Measurements from ENCODE around the gene VTCN1. TPM values are rescaled to one million over a fixed set of nuclear protein-coding genes. Genes with fewer than 3 reads are reported as not detected.
A peak's percentile ranks its signal among the peaks of the same experiment; 100 is the strongest.
"Not testable (repeated sequence)": the region's sequence is repeated elsewhere in the genome, so short reads cannot be mapped to it uniquely, and the experiment has no call there.

VTCN1 gene
- total RNA-seq, 1 donor from 2014 or later: not detected

DNA sequence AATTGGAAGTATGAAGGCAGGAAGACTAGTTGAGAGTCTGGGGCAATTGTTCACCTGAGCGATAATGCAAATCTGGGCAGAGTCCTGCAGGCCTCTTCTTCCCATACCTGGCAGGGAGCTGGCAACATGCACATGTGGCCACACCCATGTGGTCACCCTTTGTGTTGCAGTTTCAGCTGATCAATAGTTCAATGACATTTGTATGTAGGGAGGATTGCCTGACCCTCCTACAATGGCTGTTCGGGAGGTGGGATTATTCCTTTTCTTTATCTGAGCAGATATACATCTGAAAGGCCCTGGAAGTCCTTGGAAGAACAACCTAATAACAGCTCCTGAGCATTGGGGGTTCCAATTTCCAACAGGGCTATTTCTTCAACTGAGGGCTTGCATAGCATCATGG, 74.0 kb downstream of the VTCN1 start:
- intact Hi-C loops (cut with DNase I): no loop called here
- no peak for DNase-seq (ENCODE audit: low spot score)

DNA sequence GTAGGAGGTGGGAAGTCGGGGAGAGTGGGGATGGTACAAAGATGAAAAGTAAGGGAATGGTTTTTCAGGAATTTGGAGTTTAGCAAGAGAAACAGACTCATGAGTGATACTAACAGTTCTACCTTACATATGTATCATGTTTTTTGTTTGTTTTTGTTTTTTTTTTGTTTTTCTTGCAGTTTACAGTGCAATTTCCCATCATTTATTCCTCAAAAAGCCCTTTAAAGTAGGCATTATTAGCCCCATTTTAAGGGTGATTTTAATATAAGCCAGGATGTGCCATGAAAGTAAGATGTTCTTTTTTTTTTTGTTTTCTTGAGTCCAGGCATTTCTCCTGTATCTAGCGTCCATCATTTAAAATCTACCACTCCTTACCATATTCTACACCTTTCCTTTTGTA, 75.4 kb downstream of the VTCN1 start:
- intact Hi-C loops (cut with DNase I): no loop called here
- no peak for DNase-seq (ENCODE audit: low spot score)

DNA sequence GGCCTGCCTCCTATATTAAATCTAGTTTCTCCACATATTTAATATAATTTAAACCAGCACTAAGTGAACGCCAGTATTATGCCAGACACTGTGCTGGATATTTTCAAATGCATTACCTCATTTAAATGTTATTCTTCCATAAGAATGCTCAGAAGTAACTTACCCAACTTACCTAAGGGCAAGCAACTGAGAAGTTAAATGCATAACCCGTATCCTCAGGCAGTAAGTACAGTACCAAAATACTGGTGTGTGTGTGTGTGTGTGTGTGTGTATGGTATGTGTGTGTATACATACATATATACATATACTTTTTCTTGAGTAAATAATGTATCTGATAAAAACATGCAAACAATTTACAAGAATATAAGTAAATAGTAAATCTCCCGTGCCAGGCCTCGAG, 80.2 kb downstream of the VTCN1 start:
- no peak for DNase-seq (ENCODE audit: low spot score)
- intact Hi-C loops (cut with DNase I): no loop called here

GRCh38 chr1:117128323-117129079, 82.2 kb downstream of the VTCN1 start:
- no peak for DNase-seq (ENCODE audit: low spot score)
- intact Hi-C loops (cut with DNase I): loop anchor here (2.0 to 10.0 kb wide), 3 partner anchors 104 to 476 kb away; partner anchors contain the start of genes MAN1A2 and TENT5C

DNA sequence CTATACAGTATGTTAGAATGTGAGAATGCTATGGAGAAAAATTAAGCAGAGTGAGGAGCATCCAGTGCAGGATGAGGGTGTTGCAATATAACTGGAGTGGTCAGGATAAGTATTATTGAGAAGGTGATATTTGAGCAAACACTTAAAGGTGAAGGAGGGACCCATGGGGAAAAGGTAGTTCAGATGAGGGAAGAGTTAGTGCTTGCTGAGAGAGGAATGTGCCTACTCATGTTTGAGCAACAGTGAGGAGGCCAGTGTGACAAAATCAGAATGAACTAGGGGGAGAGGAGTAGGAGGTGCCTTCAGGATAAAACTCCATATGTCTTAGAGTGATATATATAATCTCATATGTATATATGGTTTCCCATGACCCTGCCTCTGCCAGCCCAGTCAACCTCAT, 82.9 kb downstream of the VTCN1 start:
- intact Hi-C loops (cut with DNase I): loop anchor here (2.0 to 10.0 kb wide), 3 partner anchors 105 to 477 kb away; partner anchors contain the start of genes MAN1A2 and TENT5C
- no peak for DNase-seq (ENCODE audit: low spot score)

GRCh38 chr1:117124661-117125060, 86.1 kb downstream of the VTCN1 start:
- DNase-seq (ENCODE audit: low spot score): no peak
- intact Hi-C loops (cut with DNase I): loop anchor here (10.0 kb wide), 2 partner anchors 240 to 480 kb away; partner anchors contain the start of genes MAN1A2 and TENT5C

DNA sequence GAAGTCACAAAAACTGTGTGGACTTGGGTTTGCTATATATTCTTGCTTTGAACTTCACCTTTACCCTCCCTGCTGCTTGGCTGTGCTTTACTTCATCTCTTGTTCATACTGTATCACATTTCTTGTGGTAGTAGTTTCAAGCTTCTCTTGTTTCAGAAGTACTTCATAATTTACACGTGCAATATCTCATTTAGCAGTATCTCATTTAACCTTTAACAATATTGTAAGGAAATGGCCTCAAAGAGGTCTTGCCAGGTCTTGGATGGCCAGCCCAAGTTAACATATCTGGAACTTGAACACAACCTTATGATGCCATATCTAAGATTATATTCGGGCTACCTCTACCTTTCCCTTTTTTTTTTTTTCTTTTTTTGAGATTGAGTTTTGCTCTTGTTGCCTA, 87.5 kb downstream of the VTCN1 start:
- intact Hi-C loops (cut with DNase I): loop anchor here (10.0 kb wide), 2 partner anchors 242 to 482 kb away; partner anchors contain the start of genes MAN1A2 and TENT5C
- DNase-seq (ENCODE audit: low spot score): no peak

- intact Hi-C loops (cut with DNase I): loop anchor here (1.0 to 10.0 kb wide), 3 partner anchors 162 to 482 kb away; partner anchors contain the start of genes MAN1A2 and TENT5C
- no peak for DNase-seq (ENCODE audit: low spot score)
Measured at GRCh38 chr1:117122330-117123025, 88.2 kb downstream of the VTCN1 start.

GRCh38 chr1:117121589-117122329, 89.0 kb downstream of the VTCN1 start, which contains the start of gene TRIM45:
TSS of gene TRIM45 (minus strand) at chr1:117121749. CDS start at chr1:117121201, 548 bp downstream.
- intact Hi-C loops (cut with DNase I): loop anchor here (1.0 to 10.0 kb wide), 3 partner anchors 163 to 483 kb away; partner anchors contain the start of genes MAN1A2 and TENT5C
- DNase-seq (ENCODE audit: low spot score): peak; percentile 97

GRCh38 chr1:117120774-117121588, 89.7 kb downstream of the VTCN1 start:
- intact Hi-C loops (cut with DNase I): loop anchor here (10.0 kb wide), 2 partner anchors 244 to 484 kb away; partner anchors contain the start of genes MAN1A2 and TENT5C

GRCh38 chr1:117119144-117119543, 91.6 kb downstream of the VTCN1 start:
- intact Hi-C loops (cut with DNase I): loop anchor here (2.0 kb wide), 1 partner anchor 50 kb away; no protein-coding TSS in a partner anchor
- DNase-seq (ENCODE audit: low spot score): not testable (repeated sequence)

More at GRCh38 chr1:117120774-117121588, 89.7 kb downstream of the VTCN1 start:
- no peak for DNase-seq (ENCODE audit: low spot score)

GRCh38 chr1:117118137-117118536, 92.6 kb downstream of the VTCN1 start:
- intact Hi-C loops (cut with DNase I): loop anchor here (2.0 kb wide), 1 partner anchor 49 kb away; no protein-coding TSS in a partner anchor
- no peak for DNase-seq (ENCODE audit: low spot score)

DNA sequence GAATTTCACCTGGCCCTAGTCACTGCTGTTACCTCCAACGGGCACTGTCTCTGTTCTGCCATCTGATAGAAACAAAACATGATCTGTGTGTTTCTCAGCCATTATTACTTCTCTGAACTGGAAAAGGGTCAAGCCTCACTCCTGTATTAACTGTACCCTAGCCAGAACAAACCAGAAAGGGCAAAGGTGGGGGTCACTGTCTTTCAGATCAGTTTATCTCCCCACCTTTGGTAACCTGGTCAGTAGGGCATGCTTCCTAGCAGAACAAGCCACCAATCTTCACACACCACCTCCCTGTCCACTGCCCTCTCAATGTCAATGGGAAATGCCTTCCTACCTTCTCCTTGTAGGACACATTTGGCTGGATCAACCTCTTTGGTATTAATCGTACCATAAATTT, 93.0 kb downstream of the VTCN1 start:
- intact Hi-C loops (cut with DNase I): loop anchor here (2.0 kb wide), 1 partner anchor 49 kb away; no protein-coding TSS in a partner anchor
- DNase-seq (ENCODE audit: low spot score): no peak

- intact Hi-C loops (cut with DNase I): no loop called here
- no peak for DNase-seq (ENCODE audit: low spot score)
Measured at GRCh38 chr1:117116784-117117130, 94.0 kb downstream of the VTCN1 start.

- intact Hi-C loops (cut with DNase I): no loop called here
- no peak for DNase-seq (ENCODE audit: low spot score)
Measured at GRCh38 chr1:117116090-117116783, 94.5 kb downstream of the VTCN1 start.

DNA sequence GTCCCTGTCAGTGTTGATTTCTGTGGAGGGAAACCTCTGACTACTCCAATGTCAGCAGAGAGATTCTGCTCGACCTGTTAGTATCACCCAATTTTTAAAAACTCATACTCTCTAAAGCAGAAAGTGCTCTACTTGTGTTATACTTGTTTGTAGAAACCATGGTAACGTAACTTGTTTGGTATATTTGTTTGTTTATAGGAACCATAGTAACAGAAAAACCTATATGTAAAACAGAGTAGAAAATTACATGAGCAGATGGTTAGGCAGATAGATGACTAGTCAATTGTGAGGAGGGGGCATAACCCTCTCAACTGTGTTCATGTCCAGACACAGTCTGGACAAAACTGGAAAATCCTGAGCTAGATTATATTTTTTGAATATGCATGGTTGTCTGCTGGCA, 95.8 kb downstream of the VTCN1 start:
- no peak for DNase-seq (ENCODE audit: low spot score)
- intact Hi-C loops (cut with DNase I): no loop called here

DNA sequence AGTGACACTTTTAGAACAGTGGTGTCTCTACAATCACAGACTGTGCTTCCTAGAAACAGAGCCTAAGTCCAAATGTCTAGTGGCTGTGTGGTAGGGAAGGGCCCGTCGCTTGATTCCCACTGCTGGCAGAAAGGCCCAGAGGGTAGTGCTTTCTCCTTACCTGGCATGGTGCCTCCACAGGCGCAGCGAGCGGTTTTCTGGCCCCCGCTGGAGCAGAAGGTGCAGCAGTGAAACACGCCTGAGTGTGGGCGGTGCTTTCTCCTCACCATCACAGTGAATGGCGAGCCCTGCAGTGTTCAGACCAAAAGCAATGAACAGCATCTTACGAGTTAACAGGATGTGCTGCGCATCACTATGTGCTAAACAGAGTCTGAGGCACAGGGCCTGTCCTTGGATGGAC, 97.5 kb downstream of the VTCN1 start:
- intact Hi-C loops (cut with DNase I): no loop called here
- no peak for DNase-seq (ENCODE audit: low spot score)

All from cardiac septum (tissue), 1 donor.